Cortex of kidney (tissue), 1 donor: ENCODE results near the gene PHOSPHO2.
A peak's percentile ranks its signal among the peaks of the same experiment; 100 is the strongest.

Source experiments
- DNase-seq: peaks from one replicate; lab custom pipeline; 2025; lab: John Stamatoyannopoulos, UW

The PHOSPHO2 gene

GRCh38 chr2:169694113-169694893 is at the start of gene PHOSPHO2, which contains the start of gene CFAP210:
Gene PHOSPHO2, plus strand, starts transcription at chr2:169694469. Its CDS starts 6,503 bp downstream, at chr2:169700972.
Gene CFAP210, minus strand, starts transcription at chr2:169694405. Its CDS starts 78 bp downstream, at chr2:169694327.
- peak; percentile 79 for DNase-seq

GRCh38 chr2:169647496-169647895 is 46.8 kb upstream of the PHOSPHO2 start:
- no peak for DNase-seq

GRCh38 chr2:169649278-169649677 is 45.0 kb upstream of the PHOSPHO2 start:
- no peak for DNase-seq

GRCh38 chr2:169653636-169654035 is 40.6 kb upstream of the PHOSPHO2 start:
- DNase-seq, result no peak

GRCh38 chr2:169656164-169656563 is 38.1 kb upstream of the PHOSPHO2 start:
- DNase-seq, result no peak

GRCh38 chr2:169658877-169659276 is 35.4 kb upstream of the PHOSPHO2 start:
- DNase-seq, result no peak

GRCh38 chr2:169659320-169659719 is 34.9 kb upstream of the PHOSPHO2 start:
- DNase-seq, result no peak

- DNase-seq, result no peak
These were observed 33.0 kb upstream of the PHOSPHO2 start for GRCh38 chr2:169661265-169661664.

- DNase-seq, result no peak
These were observed 31.5 kb upstream of the PHOSPHO2 start for GRCh38 chr2:169662744-169663143.

- no peak for DNase-seq
These were observed 31.0 kb upstream of the PHOSPHO2 start for GRCh38 chr2:169663247-169663646.

- DNase-seq, result no peak
These were observed 29.7 kb upstream of the PHOSPHO2 start for GRCh38 chr2:169664600-169664977.

GRCh38 chr2:169664978-169665930 is 29.0 kb upstream of the PHOSPHO2 start:
- no peak for DNase-seq

- no peak for DNase-seq
These were observed 26.7 kb upstream of the PHOSPHO2 start for GRCh38 chr2:169667583-169667982.

- DNase-seq, result no peak
These were observed 24.0 kb upstream of the PHOSPHO2 start for GRCh38 chr2:169670215-169670651.

GRCh38 chr2:169670937-169671336 is 23.3 kb upstream of the PHOSPHO2 start:
- DNase-seq, result no peak

GRCh38 chr2:169672406-169672805 is 21.9 kb upstream of the PHOSPHO2 start:
- no peak for DNase-seq

- DNase-seq, result no peak
These were observed 21.2 kb upstream of the PHOSPHO2 start for GRCh38 chr2:169673106-169673505.

GRCh38 chr2:169673921-169674320 is 20.3 kb upstream of the PHOSPHO2 start:
- no peak for DNase-seq

- no peak for DNase-seq
These were observed 17.9 kb upstream of the PHOSPHO2 start for GRCh38 chr2:169676357-169676756.

GRCh38 chr2:169676850-169677249 is 17.4 kb upstream of the PHOSPHO2 start:
- no peak for DNase-seq

GRCh38 chr2:169683054-169683424 is 11.2 kb upstream of the PHOSPHO2 start:
- no peak for DNase-seq

GRCh38 chr2:169683425-169684134 is 10.7 kb upstream of the PHOSPHO2 start:
- DNase-seq, result no peak
